Astrocyte of the cerebellum (primary cell): Measurements from ENCODE around the gene SETMAR.

Experiments
- DNase-seq: peaks from one replicate; pipeline ENCODE4 v3.0.0-alpha.2; 2011; ENCODE audit warnings: low read depth
- H3K4me3 ChIP-seq: 2 replicates; pipeline ENCODE4 v1.5.1; 2011; ENCODE audit warnings: mild to moderate bottlenecking, low read depth, low read length, moderate library complexity
- CTCF ChIP-seq: IDR thresholded peaks from 2 replicates; pipeline ENCODE4 v1.5.1; 2012; ENCODE audit warnings: low read length, low read depth, moderate library complexity, mild to moderate bottlenecking; ENCODE audit errors: missing control alignments
- in situ Hi-C: cut with HindIII; loops from 2 replicates; pipeline ENCODE4 v1.10.0; 2017; ENCODE audit warnings: low sequenced_read_pairs

The SETMAR gene

GRCh38 chr3:4356546-4357410 lies 53.6 kb downstream of the SETMAR start:
- in situ Hi-C loops = no loop called here
- no peak for DNase-seq

GRCh38 chr3:4358273-4358672 lies 55.1 kb downstream of the SETMAR start:
- H3K4me3 ChIP-seq = no peak overlapping the region
- no peak for TF ChIP-seq CTCF
- in situ Hi-C loops = no loop called here
- DNase-seq = no peak

More at GRCh38 chr3:4356546-4357410, 53.6 kb downstream of the SETMAR start:
- TF ChIP-seq CTCF = no peak
- no peak overlapping the region for H3K4me3 ChIP-seq

- DNase-seq = no peak
Observed at GRCh38 chr3:4359805-4360502, 56.8 kb downstream of the SETMAR start.

GRCh38 chr3:4360817-4361216 lies 57.6 kb downstream of the SETMAR start:
- no peak for TF ChIP-seq CTCF
- in situ Hi-C loops = no loop called here
- no peak overlapping the region for H3K4me3 ChIP-seq
- no peak for DNase-seq

More at GRCh38 chr3:4359805-4360502, 56.8 kb downstream of the SETMAR start:
- no peak overlapping the region for H3K4me3 ChIP-seq
- no peak for TF ChIP-seq CTCF
- in situ Hi-C loops = no loop called here

GRCh38 chr3:4362523-4362922 lies 59.4 kb downstream of the SETMAR start:
- no peak for TF ChIP-seq CTCF
- no peak overlapping the region for H3K4me3 ChIP-seq
- in situ Hi-C loops = no loop called here
- DNase-seq = no peak
